GM12873 (cell line): ENCODE results near the gene CROCC.
"Not testable (repeated sequence)": the region's sequence is repeated elsewhere in the genome, so short reads cannot be mapped to it uniquely, and the experiment has no call there.

Experiments used
- TF ChIP-seq, protein P1 (sequence below): IDR thresholded peaks from 2 replicates; pipeline ENCODE4 v1.5.1; 2012; ENCODE audit warnings: low read depth, mild to moderate bottlenecking, moderate library complexity, low read length, control low read depth; ENCODE audit not compliant: insufficient read depth; ENCODE audit errors: missing control alignments

The CROCC gene, protein sequence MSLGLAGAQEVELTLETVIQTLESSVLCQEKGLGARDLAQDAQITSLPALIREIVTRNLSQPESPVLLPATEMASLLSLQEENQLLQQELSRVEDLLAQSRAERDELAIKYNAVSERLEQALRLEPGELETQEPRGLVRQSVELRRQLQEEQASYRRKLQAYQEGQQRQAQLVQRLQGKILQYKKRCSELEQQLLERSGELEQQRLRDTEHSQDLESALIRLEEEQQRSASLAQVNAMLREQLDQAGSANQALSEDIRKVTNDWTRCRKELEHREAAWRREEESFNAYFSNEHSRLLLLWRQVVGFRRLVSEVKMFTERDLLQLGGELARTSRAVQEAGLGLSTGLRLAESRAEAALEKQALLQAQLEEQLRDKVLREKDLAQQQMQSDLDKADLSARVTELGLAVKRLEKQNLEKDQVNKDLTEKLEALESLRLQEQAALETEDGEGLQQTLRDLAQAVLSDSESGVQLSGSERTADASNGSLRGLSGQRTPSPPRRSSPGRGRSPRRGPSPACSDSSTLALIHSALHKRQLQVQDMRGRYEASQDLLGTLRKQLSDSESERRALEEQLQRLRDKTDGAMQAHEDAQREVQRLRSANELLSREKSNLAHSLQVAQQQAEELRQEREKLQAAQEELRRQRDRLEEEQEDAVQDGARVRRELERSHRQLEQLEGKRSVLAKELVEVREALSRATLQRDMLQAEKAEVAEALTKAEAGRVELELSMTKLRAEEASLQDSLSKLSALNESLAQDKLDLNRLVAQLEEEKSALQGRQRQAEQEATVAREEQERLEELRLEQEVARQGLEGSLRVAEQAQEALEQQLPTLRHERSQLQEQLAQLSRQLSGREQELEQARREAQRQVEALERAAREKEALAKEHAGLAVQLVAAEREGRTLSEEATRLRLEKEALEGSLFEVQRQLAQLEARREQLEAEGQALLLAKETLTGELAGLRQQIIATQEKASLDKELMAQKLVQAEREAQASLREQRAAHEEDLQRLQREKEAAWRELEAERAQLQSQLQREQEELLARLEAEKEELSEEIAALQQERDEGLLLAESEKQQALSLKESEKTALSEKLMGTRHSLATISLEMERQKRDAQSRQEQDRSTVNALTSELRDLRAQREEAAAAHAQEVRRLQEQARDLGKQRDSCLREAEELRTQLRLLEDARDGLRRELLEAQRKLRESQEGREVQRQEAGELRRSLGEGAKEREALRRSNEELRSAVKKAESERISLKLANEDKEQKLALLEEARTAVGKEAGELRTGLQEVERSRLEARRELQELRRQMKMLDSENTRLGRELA (N-terminal part only)

DNA sequence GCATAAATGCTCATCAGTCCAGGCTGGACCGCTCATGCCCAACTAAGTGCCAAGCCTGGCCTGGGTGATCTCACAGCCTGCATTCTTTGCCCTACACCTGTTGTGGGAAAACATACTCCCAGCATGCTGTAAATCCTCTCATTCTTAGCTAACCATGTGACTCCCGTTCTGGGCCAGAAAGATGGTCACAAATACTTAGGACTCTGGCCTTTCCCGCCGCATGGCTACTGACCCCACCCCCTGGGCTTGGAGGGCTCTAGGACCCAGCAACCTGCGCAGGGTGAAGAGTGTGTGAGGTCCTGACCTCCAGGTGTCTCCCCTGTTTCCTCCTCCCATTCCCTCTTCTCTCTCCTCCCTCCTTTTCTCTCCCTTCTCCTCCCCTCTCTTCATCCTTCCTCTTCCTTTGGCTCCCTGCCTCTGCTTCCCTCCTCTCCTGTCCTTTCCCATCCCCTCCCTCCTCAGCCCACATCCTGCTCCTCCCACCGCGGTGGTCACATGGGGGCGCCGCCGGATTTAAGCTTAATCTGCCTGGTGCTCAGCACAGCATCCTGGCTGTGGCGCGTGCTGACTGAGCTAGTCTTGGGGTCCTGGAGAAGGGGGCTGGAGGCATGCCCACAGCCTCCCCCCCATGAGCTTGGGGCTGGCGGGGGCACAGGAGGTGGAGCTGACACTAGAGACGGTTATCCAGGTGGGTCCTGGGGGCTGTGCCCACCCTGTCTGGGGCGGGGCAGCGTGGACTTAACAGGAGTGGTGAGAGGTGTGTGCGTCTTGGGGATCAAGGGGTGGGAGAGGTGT lies at the start of gene CROCC:
Gene CROCC (plus strand): TSS at position 541 of the 795 bp plus-strand sequence. CDS start 88 bp downstream, at position 629.
- TF ChIP-seq, protein P1, sequence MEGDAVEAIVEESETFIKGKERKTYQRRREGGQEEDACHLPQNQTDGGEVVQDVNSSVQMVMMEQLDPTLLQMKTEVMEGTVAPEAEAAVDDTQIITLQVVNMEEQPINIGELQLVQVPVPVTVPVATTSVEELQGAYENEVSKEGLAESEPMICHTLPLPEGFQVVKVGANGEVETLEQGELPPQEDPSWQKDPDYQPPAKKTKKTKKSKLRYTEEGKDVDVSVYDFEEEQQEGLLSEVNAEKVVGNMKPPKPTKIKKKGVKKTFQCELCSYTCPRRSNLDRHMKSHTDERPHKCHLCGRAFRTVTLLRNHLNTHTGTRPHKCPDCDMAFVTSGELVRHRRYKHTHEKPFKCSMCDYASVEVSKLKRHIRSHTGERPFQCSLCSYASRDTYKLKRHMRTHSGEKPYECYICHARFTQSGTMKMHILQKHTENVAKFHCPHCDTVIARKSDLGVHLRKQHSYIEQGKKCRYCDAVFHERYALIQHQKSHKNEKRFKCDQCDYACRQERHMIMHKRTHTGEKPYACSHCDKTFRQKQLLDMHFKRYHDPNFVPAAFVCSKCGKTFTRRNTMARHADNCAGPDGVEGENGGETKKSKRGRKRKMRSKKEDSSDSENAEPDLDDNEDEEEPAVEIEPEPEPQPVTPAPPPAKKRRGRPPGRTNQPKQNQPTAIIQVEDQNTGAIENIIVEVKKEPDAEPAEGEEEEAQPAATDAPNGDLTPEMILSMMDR = no peak

DNA sequence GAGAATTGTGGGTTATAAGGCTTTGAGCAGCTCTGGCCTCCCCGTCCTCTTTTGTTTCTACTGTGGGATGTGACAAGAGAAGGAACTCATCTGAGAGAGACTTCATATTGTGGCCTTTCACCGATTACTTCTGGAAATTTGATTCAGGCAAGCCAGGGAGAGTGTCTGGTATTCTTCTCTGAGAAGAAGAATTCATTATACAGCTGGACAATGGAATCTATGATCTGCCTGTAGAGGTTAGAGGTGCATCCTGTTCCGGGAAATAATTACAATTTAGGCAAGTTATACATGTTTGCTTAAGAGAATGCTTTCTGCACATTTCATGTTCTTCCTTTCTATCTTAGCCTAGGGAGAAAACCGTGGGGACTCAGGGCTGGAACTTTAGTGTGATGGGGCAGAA lies 38.7 kb upstream of the CROCC start:
- TF ChIP-seq, protein P1 = no peak

DNA sequence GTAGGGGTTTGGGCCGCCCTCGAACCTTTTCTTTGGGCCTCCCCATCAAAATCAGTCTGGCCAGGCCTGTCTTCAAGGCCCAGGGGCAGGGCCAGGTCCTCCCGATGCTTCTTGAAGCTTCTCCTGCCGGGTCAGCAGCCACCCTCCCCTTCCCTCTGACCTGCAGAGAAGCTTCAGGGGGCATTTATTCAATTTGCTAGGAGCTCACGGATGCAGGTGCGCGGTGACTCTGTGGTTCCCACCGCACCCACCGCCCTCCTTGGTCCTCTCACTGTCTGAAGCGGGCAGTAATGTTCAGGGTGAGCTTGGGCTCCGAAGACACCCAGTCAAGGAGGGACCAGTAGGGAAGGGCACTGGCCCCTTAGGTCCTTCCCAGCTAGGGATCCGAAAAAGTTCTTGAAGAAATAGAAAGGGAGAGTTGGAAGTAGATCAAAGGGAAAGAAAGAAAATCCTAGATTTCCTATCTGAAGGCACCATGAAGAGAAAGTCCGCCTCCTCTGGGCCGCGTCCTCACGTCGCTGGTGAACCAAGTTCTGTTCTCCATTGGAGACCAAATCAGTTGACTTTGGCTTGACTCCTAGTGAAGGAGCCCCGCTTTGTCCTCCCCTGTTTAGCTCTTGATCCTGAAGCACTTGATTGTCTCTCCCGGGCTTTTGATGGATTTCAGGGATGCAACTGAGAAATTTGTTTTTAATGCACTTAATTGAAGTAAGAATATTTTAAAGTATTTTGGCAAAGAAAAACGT lies 34.7 kb upstream of the CROCC start:
- TF ChIP-seq, protein P1 = no peak

DNA sequence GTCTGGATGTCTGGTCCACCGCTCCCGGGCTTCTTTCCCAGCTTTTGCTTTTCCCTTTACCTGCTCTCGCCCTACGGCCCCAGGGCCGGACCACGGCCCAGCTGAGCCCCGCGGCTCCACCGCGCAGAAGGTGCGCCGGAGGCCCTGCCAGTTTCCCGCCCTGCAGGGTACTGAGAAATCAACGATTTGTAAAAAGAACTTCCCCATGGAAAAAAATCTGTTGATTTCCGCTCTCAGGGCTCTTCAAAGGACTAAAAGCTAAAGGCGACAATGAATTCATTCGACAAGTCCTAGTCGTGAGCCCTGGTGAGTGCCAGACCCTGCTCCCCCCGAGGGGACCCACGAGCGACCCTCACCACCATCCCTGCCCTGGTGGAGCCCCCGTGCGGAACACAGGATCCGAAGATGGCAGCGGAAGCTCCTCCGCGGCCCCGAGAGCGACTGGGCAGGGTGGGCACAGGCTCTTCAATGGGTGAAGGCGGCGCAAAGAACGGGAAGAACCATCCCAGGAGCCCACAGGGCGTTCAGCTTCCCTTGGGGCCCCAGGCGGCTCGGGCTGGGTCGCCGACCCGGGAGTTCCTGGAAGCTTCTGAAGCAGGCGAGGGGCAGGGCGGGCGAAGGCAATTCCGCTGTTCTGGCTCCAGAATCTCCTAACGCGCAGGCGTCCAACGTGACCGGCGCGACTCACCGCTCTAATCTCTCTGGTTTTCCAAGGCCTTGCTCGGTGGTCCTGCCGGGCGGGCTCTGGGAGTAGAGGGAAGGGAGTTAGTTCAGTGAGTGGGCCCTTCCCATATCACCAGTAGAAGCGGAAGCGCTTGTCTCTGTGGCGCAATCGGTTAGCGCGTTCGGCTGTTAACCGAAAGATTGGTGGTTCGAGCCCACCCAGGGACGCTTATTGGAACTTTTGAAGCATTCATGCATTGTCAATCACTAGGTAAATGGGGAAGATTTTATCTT lies 32.6 kb upstream of the CROCC start:
- TF ChIP-seq, protein P1 = no peak

DNA sequence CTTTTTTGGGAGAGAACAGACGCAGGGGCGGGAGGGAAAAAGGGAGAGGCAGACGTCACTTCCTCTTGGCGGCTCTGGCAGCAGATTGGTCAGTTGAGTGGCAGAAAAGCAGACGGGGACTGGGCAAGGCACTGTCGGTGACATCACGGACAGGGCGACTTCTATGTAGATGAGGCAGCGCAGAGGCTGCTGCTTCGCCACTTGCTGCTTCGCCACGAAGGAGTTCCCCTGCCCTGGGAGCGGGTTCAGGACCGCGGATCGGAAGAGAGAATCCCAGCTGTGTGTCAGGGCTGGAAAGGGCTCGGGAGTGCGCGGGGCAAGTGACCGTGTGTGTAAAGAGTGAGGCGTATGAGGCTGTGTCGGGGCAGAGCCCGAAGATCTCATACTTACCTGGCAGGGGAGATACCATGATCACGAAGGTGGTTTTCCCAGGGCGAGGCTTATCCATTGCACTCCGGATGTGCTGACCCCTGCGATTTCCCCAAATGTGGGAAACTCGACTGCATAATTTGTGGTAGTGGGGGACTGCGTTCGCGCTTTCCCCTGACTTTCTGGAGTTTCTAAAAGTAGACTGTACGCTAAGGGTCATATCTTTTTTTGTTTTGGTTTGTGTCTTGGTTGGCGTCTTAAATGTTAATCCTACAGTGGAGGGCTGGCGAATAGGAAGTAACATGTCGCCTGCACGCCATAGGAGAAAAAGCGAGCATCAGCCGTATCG lies 26.0 kb upstream of the CROCC start, which contains the start of gene RNU1-2:
Gene RNU1-2 (plus strand): TSS at position 383 of the 718 bp plus-strand sequence.
- TF ChIP-seq, protein P1 = not testable (repeated sequence)
